NCI-H2081 treated with DMSO at 0.1 percent for 48 hours (cell line): Measurements from ENCODE around the gene CRYBB3.

Experiments
- DNase-seq: peaks from one replicate; lab custom pipeline; 2025; lab: John Stamatoyannopoulos, UW

The CRYBB3 gene

DNA sequence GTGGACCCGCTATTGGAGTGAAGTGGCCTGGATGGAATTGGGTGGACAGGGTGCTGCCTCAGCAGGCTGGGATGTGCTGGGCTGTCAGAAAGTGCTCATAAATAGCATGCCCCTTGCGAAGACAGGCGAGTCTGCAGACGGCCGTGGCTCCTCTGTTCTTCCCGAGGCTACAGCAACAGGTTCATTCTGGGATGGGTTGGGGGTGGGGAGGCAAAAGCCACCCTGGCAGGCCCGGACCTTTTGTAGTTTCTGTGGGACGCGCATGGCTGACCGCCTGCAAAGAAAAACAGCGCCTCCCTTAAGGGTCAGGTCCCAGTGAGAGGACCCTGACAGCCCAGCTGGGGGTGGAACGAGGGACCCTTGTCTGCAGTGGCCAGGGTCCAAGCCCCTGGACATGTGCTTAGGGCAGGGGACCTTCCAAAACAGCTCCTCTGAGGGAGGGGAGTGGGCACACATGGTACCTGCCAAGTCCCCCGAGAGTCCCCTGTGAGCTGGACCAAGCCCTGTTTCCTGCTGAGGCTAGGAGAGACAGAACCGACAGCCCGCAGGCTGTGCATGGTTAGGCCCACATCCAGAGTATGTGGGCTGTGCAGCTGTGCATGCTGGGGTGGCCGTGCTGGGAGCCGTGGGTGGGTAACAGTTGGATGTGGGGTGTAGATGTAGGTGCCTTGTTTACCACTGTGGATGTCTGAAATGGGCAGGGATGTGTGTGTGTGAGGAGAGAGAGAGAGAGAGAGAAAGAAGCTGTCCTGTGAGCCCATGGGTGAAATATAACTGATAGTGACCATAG is at the start of gene CRYBB3:
TSS of gene CRYBB3 (plus strand) at position 128 of the 790 bp plus-strand sequence. CDS start 1,539 bp downstream, outside the sequence.
- no peak for DNase-seq

DNA sequence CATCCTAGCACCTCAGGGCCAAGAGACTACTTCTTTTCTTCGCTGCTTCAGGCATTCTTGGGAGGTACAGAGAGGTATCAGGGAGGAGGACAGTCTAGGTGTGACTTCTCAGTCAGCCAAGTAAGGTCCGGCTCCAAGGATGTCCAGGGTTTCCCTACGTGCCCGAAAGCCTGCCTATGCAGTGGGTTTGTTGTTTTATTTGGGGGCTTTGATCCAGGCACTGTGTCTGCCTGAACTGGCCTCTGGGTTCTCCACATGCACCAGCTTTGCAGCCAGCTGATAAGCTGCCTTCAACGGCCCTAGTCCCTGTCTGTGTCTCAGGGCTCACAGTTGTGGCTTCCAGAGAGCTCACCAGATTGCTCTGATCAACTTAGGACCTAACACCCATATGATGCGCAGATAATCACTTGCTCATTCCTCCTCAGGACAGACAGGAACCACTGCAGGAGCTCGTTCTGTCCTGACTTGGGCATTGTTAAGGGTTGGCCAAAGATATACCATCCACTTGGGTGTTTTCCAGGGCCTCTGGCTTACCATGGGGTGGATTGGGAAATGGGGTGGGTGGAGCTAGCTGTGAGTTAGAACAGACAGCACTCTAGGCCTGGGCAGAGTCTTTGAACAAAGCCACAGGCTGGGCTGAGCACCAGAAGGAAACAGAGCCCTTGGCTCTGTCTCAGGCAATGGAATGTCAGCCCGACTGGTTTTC is 45.5 kb upstream of the CRYBB3 start:
- DNase-seq, result no peak

DNA sequence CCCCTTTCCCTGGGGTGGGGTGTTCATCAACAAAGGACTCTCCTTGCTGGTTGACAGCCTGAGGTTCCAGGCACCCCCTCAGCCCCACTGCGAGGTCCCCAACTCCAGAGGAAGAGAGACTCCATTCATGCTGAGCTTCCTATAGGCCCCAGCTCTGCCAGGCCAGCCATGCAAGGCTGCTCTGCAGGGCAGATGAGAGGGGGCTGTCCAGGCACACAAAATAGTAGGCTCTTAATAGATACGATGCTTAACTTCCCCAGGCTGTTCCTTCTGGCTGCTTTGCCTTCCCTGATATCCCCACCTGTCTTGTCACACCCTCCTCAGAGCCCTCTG is 45.0 kb upstream of the CRYBB3 start:
- DNase-seq, result no peak

DNA sequence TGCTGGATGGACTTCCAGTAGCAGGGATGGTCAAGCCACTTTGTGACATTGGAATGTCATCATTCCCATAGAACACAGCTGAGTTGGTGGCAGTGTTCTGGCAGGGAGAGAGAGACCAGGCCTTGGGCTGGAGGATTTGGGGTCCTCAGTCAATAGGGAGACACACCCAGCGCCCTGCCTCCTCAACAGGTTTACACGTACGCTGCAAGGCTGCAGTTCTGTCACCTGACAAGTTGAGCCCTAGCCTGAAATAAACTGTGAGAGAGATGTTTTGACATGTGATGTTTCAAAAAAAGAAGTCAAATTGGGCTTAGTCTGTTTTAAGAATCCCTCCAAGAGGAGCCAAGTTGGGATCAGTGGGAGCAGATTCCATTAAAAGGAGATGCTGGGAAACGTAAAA is 42.9 kb upstream of the CRYBB3 start:
- DNase-seq, result no peak

DNA sequence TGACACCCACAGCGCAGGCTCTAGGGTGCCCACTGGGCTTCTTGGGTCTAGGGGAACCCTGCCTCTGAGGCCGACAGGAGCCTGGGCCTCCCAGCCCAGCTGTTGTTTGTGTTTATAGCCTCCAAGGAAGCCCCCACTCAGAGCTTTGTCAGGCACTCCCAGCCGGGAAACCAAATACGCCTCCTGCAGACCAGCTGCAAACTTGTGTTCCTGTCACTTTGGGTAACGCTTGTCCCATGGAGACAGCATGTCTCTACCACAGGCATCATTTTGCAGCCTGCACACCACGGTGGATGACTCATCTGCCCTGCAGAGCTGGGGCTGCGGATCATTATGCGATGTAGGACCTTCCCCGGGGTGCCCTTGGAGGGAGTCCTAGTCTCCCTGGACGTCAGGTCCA is 40.6 kb upstream of the CRYBB3 start:
- DNase-seq, result no peak

DNA sequence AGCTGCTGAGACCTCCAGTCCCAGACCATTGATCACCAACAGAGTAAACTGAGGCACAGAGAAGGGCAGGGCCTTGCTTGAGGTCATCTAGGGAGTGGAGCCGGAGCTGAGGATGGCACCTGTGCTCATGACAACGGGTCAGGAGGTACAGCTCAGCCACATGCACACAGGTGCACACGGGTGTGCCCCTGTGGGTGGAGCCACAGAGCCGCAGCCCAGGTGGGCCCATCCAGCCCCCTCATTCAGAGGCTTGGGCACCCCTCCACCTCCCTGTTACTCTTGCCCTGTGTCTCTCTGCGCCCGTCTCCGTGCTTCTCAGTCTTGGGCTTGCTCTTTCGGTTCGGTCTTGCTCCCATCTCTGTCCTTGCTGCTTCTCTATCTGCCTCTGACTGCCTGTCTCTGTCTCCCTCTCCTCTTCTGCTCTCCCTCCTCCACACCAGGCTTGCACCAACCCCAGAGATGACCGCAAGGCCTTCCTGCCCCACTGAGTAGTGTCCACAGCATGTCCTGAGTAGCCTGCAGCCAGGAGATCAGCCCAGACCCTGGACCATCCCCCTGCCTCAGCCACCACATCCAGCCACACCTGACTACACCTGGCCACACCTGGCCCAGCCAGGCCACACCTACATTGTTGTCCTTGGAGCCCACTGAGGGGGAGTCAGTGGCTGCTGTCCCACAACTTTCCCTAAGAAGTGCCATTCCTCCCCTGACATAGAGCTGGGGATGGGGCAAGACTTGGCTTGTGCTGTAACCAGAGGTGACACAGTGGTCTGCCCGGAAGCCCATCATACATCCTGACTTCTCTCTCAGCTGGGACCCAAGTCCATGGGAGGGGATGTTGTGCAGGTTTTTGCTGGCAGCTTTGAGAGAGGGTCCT is 39.3 kb upstream of the CRYBB3 start:
- no peak for DNase-seq

DNA sequence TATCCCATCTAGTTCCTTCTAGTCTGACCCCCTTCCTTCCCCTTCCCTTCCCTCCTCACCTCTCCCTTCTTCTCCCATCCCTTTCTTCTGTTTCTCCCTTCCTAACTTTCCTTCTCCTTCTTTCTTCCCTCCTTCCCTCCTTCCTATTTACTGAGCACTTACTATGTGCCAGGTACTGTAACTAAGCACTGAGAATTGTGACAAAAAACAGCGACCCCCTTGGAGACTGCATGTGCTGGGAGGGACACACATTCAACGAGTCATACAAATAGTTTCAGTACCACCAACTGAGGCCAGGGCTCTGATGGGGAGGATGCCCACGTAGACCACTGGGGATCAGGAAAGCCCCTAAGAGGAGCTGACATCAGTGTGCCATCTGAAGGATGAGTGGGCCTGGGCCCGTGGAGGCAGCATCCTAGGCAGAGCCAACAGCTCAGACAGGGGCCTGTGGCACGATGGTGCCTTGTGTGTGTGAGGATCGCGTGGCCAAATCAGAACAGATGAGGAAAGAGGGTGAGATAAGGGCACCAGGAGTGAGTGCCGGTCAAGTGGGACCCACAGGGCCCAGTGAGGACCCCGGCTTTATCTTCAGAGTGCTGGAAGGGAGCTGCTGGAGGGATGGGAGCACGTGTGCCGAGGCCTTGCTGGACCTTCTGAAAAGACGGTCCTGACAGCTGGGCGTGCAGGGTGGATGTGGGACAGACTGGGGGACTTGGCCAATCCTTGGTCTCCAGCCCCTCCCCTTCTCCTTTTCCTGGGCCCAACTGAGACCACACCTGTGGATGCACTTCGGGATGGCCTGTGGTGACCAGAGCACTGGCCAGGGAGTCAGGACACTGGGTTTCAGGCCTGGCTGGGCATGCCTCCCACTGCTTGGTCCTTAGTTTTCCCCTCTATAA is 38.4 kb upstream of the CRYBB3 start:
- no peak for DNase-seq

DNA sequence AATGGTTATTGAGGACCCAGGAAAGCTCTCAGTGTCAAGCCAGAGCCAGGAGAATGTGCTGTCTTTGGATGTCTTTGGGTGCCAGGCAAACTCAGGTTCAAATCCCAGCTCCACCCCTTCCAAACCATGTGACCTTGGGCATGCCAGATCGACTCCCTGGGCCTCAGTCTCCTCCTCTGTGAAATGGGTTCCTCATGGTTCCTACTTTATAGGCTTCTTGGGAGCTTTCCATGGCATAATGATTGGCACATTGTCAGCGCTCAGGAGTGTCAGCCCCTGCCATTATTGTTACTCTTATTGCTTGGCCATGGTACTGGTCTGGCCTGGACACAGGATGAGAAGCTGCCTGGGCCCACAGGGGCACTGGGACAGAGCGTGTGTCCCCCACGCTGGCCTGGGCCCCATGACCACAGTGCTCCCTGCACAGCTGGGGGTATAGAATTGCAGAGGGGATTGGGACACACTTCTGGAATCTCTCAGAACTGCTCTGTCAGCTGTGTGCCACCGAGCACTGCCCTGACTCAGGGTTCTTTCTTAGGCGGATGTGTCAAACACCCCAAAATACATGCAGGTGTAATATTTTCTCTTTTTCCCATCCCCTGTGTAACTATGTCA is 37.6 kb upstream of the CRYBB3 start:
- DNase-seq, result no peak

DNA sequence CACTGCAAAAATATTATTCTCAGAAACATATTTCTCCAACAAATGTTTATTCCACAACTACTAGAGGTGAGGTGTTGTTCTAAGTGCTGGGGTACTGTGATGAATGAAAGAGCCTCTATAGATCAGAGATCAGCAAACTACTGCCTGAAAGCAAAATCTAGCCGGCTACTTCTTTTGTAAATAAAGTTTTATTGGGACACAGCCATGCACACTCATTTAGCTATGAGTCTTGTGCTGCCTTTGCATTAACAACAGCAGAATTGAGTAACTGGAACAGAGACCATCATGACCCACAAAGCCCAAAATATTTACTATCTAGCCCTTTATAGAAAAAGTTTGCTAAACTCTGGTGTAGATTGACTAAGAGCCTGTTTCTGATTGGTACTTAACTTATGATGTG is 37.1 kb upstream of the CRYBB3 start:
- no peak for DNase-seq

DNA sequence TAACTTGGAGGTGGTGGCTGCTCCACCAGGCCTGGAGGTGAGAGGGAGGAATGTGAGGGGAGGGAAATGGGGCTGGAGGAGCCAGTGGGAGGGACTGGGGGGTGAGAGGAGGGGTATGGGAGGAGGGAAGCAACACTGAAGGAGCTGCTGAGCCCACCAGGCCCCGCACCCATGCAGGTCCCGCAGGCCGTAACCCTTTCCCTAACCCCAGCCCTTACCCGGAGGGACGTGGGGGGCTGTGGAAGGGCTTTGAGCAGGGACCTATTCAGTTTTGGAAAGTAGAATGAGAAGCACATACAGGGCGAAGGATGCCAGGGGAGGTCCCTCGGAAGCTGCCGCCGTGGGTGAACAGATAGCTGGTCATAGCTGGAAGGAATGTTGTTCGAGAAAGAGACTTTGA is 33.9 kb upstream of the CRYBB3 start:
- no peak for DNase-seq

DNA sequence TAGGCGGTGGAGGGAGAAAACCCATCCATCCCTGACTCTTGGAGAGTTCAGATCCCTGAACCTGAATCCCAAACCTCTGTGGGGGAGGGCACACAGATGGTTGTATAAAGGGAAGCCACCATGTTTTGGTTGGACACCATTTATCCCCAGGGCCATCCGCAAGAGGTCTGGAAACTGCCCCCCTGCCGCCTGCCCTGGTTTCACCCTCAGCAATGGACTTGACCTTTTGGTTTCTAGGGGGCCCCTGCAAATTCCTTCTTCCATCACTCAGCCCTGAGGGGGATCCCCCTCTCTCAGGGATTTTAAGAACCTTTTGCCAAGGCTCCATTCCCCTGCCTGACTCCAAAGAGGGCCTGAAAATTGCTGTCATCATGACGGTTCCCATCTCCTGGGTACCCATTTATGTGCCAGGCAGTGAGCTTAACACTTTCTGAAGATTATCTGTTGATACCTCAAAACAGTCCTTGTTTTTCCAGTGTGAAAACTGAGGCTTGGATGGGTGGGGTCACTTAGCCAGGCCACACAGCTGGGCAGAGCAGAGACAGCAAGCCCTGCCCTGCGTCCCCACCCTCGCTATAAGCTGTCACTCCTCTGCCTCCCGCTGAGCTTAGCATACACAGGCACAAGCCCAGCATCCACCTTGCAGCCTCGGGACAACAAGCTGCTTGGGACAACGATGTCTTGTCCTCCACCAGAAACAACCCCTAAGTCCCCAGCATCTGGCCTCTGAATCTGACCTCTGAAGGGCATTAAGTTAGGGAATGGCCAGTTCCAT is 33.2 kb upstream of the CRYBB3 start:
- no peak for DNase-seq

DNA sequence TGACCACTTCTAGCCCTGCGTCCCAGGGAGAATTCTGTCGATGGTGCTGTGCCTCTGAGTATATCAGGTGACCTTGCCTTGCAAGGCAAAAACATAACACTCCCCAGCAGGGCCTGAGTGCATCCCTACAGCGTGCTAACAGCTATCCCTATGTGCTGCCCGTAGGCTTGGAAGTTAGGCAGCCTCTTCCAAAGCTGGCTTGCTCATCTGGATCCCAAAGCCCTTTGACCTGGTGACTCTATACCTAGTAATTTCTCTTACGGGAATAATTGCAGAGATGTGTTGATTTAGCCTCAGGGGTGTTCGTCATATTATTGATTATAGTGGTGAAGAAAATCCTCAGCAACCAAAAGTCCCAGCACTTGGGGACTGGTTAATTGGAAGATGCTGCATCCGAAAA is 32.6 kb upstream of the CRYBB3 start:
- DNase-seq, result no peak

DNA sequence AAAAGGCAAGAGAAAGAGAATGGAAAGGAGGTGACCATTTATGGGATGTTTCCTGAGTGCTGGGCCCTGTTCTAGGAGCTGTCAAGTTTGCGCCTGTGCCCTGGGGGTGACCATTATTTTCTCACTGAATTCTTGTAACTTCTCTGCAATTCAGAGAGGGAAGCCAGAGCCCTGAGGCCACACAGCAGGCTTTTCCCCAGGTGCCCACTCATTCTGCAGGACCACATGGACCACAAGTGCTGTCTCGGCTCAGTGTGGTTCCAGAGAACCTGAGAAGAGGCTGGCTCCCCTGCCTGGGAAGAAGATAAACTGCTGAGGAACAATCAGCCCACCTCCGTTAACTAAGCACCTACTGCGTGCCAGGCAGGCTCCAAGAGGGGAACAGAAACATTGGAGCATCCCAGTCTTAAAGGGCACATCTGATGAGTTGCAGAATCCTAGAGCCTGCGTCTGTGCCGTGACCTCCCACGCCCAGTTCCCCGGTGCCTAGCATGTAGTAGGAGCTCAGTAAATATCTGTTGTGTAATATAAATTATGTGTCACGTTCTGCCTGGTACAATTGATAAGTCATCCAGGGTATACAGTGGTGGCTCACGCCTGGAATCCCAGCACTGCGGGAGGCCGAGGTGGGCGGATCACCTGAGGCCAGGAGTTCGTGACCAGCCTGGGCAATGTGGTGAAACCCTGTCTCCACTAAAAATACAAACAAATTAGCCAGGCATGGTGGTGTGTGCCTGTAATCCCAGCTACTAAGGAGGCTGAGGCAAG is 31.6 kb upstream of the CRYBB3 start:
- no peak for DNase-seq

DNA sequence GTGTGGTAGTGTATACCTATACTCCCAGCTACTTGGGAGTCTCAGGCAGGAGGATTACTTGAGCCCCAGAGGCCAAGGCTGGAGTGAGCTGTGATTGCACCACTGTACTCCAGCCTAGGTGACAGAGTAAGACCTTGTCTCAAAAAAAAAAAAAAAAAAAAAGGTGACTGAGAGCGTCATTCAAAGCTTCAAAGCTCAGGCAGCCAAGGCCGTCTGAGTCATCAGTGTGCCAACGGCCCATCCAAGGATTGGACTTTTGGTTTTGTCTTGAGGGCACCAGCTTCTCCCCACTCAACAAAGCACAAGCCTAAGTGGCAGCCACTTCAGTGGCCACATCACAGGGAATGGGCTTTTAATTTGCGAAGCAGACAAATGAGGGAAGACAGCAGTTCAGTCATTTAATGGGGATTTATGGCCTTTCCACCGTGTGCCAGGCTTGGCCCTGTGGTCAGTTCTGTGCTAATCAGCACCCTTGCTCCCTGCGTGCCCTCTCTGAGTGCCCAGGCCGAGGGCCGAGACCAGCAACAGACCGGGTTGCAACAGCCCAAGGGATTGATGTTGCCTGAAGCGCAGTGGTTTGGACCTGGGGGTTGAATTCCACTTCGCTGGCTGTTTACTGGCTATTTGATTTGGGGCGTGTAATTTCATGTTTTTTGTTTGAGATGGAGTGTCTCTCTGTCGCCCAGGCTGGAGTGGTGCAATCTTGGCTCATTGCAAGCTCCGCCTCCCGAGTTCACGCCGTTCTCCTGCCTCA is 30.2 kb upstream of the CRYBB3 start:
- DNase-seq, result no peak

DNA sequence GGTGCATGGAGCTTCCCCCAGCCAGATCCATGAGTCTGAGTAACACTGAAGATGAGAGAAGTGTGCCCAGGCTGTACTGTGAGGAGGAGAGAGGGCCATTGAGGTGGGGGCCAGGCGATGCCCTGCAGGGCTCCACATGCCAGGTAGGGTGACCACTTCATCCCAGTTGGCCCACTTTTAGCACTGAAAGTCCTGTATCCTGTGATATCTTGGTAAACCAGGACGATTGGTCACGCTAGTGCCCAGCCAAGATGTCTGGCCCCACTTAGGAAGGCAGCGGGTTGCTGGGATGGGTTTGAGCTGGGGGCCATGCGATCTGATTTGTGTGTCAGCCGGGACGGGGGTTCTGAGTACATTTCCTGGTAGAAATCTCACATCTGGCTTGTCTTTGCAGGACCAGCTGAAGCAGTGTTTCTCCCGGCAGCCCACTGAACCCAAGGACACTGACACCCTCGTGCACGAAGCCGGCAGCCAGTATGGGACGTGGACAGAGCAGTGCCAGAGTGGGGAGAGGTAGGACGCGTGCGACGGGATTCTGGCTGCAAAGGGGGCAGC is 29.2 kb upstream of the CRYBB3 start:
- DNase-seq, result no peak

DNA sequence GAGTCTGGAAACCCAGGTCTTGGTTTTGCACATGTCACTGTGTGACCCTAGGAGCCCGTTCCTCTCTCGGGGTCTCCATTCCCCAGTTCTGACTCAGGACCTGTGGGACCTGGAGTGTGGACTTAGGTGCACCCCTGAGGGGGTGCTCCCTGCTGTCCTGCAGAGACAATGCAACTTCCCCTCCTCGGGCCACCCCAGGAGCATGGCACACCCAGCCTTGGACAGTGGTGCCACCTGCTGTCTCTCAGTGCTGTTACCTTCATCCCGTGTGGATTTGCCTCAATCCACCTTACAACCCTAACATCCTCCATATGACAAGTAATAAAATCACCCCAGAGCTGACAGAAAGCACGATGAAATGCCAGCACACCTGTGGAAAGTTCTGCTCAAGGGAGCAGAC is 27.5 kb upstream of the CRYBB3 start:
- DNase-seq, result no peak

DNA sequence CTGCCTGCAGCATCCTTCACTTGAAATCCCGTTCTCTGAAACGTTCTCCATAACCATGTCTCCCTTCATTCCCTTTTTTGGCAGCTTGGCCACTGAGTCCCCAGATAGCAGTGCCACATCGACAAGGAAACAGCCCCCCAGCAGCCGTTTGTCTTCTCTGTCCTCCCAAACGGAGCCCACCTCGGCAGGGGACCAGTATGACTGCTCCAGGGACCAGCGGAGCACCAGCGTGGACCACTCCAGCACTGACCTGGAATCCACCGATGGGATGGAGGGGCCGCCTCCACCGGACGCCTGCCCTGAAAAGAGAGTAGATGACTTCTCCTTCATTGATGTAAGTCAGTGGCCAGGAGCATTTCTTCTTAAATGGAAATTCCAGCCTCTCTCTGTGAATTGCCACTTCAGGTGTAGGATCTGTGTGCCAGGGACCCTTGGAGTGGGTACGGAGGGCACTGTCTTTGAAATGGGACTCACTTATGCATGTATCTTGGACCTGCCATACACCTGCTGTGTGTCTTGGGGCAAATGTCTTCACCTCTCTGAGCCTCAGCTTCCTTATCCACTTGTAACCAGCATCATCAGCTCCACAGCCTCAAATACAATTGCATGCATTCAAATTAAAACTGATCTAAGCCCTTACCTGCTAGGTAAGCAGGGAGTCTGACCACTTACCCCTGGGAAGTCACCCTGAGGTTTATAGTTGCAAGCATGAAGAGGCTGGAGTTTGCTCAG is 25.3 kb upstream of the CRYBB3 start:
- no peak for DNase-seq

DNA sequence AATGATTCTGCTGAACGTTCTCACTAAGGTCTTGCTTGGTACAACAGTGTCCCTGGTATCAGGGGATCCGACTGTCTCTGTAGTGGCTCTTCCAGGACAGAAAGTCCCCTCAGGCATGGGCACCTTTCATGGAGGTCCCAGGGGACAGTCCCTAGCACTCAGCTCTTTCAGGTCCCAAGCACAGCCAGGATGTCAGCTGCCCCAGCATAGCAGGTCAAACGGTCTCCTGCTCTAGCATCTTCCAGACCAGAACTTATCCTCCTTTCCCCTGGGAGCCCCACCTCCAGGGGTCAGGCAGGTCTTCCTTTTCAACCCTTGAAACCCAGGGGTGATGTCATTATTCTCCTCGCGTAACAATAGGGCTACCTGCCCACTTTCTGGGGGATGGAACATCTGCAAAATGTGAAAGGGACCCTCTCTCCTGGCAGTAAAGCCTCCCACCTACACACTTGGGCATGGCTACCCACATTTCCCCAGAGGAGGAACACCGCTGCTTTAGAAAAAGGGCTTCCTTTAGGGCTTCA is 24.7 kb upstream of the CRYBB3 start:
- no peak for DNase-seq
